Measurements from ENCODE around the gene PHC2.

The PHC2 gene

DNA sequence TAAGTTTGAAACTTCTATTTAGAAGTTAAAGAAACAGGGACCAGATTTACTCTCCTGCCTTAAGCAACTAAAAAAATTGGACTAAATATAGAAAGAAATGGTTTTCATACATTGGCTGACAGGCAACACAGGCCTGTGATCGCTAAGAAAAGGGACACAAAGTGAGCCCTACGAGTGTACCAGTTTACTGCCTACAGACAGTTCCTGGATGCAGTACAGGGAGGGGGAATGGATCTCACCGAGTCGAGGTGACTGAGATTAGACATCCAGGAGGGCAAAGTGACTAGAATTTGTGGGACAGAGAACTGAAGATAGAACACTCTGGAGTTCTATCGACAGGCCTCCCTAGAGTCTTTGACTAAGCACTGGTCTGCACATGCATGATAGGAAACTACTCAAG is 16.0 kb downstream of the PHC2 start:
- DNase-seq: no peak

DNA sequence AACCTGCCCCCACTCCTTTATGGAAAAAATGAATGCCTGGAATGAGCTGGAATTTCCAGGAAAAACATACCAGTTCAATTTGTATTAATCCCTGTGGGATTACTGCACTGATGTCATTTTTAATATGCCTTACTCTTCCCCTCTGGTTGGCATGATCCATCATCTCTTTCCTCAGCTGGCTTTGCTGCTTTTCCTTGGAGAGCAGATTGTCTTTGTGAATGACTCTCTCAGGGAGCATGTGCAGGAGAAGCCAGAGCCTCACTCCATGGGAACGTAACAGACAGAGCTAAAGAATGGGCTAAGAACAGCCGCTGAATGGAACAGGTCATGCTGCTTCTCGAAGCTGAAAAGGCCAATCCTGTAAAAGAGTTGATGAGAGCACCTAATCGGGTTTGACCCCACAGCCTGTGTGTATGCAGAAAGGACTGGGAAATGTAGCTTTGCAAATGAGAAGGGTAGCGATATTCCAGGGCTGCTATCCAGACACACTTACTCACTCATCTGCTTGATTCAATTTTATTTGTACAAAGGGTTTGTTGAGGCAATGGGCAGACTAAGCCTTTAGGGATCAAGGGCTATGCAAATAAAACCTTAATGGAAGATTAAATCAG is 20.7 kb downstream of the PHC2 start:
- DNase-seq: no peak

DNA sequence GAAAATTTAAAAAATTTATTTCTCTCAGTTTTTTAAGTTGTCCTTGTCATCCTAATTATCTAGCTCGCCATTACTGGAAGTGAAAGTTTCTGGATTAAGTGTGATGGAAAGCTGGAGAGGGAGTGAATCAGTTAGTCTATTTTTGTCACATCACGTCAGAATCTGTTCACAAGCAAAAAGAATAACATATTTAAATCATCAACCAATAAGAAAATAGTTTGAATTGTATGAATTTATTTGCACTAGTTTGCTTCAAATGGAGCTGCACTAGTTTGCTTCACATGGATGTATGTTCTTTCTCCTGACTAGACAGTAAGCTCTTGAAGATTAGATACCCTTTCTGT is 22.8 kb downstream of the PHC2 start:
- DNase-seq: no peak

DNA sequence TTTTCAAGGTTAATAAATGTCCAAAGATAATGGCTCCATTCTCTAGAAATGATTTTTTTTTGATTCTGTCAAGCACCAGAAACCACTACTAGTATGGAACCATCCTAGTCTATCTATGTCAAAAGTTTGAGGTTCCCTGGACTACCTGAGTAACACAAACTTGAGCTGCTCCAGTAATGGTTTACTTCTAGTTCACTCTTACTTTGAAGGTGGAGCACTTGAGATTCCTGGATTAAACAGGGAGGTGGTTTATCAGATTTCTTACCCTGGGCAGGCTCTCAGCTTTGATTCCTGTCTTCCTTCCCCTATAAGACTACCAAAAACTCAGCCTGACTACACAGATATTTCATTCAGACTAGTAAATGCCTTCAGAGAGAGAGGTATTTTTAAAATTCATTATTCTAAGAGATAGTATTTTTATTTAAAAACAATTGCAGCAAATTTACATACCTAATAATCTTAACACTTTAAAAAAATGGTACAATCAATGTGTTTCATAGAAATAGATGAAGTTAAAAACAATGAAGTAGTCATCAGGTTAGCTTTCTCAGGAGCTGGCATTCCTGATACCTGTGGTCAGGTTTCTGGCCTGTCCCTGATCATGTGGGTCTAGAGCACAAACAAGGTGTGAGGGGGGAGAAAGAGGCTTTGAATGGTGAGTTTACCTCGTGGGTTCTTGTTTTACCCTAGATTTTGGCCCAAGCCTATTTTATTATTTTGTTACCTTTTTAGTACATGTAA is 23.4 kb downstream of the PHC2 start:
- DNase-seq: no peak

DNA sequence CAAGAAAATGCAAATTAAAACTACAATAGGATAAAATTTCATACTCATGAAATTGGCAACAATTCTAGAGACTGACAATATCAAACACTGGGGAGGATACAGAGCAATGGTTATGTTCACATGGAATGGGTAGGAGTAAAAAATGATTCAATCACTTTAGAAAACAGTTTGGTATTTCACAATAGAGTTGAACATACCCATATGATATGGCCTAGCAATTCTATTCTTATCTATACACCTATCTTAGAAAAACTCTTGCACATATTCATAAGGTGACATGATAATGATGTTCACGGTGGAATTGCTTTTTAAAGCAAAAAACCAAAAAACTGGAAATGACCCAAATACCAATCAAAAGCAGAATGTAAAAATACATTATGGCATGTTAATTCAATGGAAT is 28.7 kb downstream of the PHC2 start:
- no peak for DNase-seq

DNA sequence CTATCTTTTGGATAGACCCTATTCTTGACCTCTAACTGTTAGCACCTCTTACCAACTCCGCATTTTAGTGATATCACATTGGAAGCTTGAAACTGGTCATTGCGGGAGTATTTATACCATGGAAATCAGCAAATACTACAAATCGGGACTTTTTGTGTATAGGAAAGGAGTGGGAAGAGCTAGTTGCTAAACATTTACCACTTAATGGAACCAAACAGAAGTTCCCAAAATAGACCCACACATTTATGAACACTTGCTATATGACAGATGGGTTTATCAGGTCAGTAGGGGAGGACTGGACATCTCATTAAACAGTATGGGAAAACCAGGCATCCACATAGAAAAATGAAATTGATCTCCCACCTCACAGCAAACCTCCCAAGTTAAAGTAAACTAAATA is 29.4 kb downstream of the PHC2 start:
- DNase-seq: no peak

DNA sequence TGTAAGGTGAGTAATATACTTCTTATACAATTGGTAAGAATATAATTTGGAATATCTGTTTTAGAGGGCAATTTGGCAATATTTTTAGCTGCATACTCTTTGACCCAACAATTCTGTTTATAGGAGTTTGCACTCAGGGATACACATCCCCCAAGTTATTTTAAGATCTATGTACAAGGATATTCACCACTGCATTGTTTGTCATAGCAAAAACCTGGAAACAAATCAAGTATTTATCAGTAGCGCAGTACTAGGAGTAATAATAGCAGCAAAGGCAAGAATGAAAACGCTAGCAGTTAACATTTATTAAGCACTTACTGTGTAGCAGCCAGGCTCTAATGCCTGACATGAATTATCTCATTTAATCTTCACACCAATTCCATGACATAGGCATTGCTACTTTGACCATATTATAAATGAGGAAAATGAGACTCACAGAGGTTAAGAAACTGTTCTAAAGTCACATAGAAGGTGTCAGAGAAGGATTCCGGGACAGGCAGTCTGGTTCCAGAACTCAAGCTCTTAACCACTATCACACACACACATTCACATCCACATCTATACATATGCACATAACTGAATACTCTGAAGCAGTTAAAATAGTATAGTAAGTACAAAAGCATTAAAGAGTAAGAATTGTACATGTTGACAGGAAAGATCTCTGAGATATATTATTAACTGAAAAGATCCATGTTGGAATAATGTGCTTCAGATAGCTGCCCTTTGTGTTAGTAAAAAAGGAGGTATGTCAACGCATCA is 30.6 kb downstream of the PHC2 start:
- DNase-seq: no peak

DNA sequence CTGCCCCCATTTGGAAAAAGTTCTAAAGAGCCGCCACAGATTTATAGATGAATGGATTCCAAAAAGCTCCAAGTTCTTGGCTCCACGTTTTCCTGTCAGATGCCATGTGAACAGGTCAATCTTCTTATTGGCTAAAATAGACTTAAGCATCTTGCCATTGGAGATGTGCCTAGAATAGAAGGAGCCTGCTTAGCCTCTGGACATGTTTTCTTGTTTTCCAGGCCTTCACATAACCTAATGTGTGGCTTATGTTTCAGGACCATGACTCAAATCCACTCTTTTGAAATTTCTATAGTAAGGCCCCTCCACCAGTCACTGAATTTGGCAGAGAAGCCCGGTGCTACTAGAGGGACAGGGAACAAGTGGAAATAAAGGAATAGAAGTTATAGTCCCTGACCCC is 31.5 kb downstream of the PHC2 start:
- DNase-seq: no peak

DNA sequence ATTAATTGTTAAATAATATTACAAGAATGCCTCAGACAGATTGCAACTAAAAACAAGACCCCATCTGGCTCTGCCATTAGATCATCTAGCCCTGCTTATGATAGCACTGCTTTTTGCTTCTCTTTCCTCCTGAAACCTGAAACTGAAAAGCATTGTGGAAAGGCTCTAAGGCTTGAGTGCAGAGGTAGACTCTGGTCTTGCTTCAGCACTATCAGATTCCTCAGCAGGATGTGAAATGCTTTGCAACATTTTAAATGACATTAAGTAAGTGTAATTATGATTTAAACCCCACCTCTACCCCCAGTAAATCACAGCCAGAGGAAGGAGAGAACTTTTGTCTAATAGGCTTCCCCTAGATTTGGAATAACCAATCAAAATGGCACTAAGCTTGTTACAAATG is 32.9 kb downstream of the PHC2 start:
- DNase-seq: no peak

DNA sequence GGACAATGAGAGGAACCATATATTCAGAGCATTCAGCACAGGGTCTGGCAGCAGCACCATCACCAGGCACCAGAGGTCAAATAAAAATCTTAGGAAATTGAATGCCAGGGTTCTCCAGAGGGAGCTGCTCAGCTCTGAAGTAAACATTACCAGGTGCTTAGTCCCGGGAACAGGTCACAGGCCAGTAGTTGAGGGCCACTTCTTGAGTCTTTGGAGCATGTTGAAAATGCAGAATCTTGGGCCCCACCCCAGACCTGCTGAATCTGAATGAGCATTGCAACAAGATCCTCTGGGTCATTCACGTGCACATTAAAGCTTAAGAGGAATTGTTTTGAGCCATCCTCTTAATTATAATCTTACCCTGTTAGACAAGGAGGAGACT is 33.8 kb downstream of the PHC2 start:
- no peak for DNase-seq

DNA sequence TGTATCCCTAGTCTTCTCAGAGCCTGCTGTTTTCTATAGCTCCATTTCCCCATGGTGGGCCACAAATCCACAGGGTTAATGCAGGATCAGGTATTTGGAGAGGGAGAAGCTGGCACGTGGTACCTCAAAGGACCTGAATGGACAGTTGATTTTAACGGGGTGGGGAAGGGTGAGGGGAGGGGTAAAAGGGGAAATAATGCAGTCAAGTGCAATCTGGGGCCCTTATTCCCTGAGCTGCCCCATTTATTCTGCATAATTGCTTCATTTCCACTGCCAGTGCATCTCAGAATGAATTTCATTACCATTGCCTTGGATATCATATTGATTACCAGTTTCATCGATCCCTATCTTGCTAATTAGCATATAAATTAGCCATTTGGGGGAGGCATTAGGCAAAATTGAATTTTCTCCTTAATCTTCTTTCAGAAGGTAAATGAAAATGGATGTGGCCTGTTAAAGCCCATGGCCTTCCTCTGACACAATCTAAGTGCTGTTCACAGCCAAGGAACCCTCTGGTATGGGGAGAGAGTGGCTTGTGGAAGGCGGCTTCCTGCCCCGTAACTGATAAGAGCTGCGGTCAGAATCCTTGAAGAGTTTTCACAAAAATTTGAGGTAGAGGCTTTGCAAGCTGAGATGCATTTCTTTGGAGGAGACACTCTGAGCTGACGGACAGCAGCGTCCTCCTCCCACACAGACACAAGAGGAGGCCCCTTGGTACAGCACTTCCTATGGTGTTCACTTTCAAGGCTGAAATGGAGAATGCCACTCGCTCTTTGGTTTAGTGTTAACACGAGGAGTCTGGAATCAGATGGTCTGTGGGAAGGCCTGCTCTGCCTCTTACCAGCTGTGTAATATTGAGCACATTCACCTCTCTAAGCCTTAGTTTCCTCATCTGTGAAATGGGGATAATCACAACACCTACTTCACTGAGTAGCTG is 34.4 kb downstream of the PHC2 start:
- no peak for DNase-seq

DNA sequence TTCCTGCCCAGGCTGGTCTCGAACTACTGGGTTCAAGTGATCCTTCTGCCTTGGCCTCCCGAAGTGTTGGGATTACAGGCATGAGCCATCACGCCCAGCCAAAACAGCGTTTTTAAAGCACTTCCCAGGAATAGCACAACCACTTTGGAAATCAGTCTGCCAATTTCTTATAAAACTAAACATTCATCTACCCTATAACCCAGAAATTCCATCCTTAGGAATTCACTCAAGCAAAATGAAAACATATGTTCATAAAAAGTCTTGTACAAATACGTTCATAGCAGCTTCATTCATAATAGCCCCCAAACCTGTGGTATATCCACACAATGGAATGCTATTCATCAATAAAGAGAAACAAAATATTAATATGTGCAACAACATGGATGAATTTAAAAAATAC is 36.1 kb downstream of the PHC2 start:
- DNase-seq: no peak

DNA sequence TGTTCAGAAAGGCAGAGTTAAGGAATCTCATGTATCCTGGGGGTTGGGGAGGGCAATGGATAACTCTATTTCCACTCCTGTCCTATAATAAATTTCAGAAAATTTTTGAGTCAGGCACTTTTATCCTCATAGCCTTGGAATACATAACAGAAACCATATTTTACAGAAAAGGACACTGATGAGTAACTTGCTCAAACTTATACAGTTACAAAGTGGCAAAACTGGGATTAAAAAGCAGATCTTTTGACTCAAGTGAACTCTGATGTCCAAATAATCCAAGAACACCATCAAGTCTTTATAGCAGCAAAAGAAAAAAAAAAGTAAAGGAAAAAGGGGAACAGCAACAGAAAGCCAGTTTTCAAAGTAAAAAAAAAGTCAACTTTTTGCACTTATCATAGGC is 36.9 kb downstream of the PHC2 start:
- no peak for DNase-seq

DNA sequence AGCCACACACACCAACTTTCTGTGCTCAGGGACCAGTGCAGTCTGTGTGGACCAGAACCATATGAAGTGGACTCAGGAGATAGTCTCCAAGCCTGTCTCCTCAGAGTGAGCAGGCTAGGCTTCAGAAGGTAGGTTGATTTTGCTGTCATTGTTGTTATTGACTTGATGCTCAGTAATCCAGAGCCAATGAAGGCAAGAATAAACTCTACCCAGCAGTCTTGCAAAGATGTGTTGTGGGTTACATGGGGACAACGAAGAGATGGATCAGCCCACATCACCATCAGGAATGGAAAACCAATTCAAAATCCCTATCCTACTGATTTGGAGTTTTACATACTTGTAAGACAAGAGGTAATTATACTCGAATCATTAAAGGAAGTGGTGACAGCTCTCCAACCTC is 37.4 kb downstream of the PHC2 start:
- DNase-seq: no peak

DNA sequence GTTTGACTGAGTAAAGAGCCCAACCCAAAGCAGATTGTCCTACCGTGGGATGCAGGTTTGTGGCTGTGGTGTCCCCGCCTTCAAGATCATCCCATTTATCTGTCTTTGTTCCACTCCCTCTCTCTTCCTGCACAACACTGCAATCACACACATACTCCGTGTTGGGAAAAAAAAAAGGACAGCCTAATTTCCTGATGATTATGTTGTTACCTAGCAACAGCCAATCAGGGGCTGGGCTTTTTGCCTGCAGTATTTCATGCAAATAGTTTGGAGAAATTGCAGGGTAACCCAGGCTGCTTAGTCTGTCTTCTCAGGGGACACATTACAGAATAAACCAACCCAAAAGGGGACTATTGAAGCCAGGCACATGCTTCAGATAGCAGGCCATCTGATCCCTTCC is 38.3 kb downstream of the PHC2 start:
- no peak for DNase-seq

DNA sequence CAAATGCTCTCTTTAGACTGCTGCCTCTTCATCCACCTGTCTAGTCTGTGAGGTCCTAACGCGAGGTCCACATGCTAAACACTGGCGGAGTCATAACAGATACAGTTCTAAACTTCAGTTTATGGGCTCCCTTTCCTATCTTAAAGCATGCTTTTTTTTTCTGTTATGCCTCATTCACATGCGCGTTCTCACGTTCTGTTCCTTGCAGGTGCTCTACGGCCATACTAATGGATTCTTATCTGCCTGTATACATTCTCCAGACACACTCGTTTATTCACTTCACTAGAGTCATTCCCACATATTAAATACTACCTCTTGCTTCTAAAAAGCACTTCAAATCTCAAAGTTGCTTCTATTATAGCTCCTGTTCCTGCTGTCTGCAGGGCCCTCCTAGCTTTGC is 38.7 kb downstream of the PHC2 start:
- no peak for DNase-seq

DNA sequence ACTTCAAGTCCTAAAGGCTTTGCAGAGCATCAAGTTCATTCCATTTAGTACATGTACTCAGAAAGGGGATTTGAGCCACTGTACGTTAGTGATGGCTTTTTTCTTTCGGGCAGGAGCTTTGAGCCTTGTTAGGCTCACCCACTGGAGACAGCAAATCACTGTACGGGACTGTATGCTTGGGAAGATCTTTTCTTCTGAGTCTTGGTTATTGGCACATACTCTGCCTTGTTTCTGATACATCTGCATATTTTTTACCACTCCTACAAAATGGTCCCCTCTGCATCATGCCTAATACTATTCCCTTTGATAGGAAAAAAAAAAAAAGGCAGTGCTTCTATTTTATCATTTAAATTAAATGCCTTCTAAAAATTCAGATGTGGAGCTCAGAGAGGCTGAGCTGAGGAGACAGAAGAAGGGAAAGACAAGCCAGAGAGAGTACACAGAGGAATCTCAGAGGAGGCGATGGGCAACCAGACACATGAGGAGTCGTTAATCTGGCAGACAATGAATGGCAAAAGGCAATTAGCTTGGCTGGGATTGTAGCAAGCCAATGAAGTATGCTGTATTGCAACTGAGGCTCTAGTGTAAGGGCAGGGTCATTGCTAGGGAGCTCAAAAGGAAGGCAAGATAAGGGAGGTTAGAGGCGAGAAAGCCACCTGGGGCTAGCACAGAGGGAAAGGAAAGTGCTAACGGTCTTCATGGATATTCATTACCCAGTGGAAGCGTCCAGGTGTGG is 39.4 kb downstream of the PHC2 start:
- DNase-seq: no peak

DNA sequence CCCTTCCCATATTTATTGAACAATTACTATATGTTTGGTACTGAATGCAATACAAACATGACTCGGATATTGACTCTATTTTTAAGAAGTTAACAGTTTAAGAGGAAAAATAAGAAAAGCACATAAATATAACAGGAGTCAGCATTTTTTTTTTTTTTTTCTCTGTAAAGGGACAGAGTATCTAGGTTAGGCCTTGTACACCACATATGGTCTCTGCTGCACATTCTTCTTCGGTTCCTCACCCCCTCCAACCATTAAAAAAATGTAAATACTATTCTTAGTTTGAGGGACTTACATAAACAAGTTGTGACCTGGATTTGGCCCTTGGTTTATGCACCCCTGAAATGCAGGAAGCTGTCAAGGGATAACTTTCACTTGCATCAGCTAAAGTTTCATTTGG is 40.4 kb downstream of the PHC2 start:
- DNase-seq: no peak

DNA sequence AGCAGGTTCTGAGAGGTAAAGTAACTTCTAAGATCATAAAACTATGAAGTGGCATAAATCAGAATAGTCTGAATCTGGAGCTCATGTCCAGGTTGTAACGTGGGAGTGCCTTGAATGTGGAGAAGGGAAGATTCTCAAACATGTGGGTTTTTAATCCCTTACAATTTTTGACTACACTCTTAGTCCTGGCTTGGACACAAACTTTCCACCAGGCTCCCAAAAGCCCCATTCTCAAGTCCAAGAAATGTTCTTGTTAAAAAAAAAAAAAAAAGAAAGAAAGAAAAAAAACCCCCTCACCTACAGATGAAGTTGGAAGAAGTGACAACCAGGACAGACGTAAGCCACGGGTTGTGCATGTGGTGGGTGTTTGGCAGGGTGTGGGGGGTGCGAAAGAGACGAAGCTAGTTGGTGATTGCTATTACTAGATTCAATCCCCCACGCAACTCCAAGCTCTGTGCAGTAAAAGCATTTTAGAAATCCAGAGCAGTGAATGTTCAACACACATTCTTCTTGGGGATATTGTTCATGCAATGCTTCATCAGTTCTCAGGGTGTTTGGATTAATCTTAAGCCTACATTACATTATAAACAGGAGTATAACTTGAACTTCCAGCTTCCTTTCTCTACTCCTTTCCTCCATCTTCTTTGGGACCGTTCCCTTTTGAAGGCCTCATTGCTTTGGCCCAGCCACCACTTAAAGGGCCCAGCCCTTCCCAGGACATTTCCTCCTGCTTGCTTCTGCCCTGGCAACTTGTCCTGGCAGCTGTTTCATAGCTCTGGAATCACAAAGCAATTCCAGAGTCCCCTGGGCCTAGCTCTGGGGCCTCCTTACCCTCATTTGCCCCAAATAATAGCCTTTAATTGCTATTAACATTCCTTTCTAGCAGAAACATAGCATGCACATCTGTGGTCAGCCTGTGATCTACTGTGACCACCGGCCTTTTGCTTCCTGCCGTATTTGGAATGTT is 41.8 kb downstream of the PHC2 start:
- no peak for DNase-seq

DNA sequence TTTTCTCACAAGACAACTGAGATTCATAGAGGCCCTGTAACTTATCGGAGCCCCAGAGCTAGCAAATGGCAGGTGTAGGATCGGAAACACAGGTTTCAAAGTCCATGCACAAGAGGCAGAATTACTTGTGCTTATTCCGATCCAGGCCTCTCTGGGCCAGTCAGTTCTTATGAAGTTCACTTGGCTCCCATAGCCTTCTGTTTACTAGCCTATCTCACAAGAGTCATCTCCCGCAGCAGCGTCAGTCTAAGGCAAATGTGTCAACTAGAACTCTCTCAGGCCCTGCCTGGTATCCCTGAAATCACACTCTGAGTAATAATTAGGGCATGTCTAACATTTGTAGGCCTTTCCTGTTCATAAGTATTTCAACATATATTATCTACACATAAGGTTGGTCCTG is 43.3 kb downstream of the PHC2 start:
- DNase-seq: no peak

DNA sequence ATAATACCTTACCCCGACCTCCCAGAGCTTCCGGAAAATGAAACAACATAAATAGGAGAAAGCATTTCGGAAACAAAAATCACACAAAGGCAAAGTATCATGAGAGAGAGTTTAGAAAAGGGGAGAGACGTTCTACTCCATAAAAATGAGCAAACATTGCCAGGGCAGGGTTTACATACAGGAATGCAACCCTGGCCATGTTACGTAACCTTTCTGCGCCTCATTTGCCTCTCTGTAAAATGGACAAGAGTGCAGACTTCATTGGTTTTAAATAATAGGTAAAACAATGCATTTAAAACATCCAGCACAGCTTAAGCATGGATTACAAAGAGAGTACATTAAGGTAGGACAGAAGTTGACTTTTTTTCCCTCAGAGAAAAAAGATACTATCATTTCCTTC is 45.6 kb downstream of the PHC2 start:
- DNase-seq: no peak

Measured in stimulated activated naive CD4-positive, alpha-beta T cell treated with Interleukin-2 at 50 U/mL for 16 hours (primary cell).